ENCODE measurements around the gene TNFRSF18. TPM values are rescaled to one million over a fixed set of nuclear protein-coding genes. Genes with fewer than 3 reads are reported as not detected.

TNFRSF18 gene
- total and polyA plus RNA-seq, 9 donors, result 1.8 to 7.4 (median 3.0) TPM

DNA sequence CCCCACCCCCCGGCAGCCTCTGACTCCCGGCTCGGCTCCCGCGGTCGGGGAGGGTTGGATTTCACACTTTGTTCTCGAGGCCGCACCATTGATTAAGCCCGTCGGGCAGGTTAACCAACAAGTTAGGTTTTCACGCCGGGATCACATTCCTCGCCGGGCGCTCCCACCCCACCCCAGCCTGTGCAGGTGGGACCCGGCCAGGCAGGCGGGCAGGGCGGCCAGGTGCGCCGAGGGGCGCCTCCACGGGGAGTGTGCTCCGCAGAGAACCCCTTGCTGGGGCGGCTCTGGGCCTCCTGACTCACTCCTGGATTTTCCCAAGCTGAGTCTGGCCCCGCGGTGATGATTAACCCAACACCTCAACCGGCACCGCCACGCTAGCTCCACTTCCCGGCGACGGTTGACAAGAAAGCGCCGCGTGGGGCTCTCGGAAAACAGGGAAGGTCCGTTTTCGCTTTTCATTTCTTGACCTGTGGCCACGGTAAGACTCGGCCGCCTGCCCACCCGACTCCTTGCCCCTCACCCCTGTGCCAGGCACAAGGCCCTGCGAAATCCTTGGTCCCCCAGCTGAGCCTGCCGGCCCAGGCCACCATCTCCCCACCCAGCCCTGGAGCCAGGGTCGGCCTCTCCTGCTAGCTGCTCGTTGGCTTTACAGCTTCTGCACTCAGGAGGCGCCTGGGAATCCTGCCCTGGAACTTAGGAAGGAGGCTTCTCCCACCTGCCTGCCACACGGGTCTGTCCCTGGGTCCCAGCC lies 41.5 kb downstream of the TNFRSF18 start:
- WGBS (ENCODE audit: insufficient coverage), result 50% methylated on average over 42 of the region's 48 CpGs
- H3K27me3 ChIP-seq (ENCODE audit: control insufficient read depth, insufficient read depth, low read length), result peaks cover 64% of the 10 kb centered on the region
- H3K27ac ChIP-seq (ENCODE audit: low read length), result peak overlapping the region; percentile 7

DNA sequence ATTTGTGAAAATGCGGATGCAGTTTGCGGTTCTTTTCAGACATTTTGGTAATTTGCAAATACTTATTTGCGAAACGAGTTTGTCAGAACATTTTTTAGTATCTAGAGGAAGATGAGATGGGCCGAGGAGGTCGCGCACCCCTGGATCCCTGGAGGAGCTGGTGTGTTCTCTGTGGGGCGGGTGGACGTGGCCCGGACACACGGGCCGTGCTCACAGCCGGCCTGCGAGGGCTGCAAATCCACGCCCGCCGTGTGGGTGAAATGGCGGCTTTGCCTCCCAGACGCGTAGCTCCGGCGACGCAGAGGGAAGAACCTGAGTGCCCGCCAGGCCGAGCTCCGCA lies 42.1 kb downstream of the TNFRSF18 start:
- Histone ChIP-seq H3K27me3 (ENCODE audit: control insufficient read depth, insufficient read depth, low read length) (peaks cover 58% of the 10 kb centered on the region), H3K27ac (ENCODE audit: low read length) (no peak overlapping the region), H3K4me3 (ENCODE audit: low read length) (no peak overlapping the region), H3K9me3 (replicated peaks; ENCODE audit: control insufficient read depth, low read depth, low read length) (no peaks in the 10 kb centered on the region), H3K36me3 (ENCODE audit: control insufficient read depth, insufficient read depth, low read length) (no peaks in the 10 kb centered on the region), H3K4me1 (ENCODE audit: control insufficient read depth, insufficient read depth, low read length) (peaks cover 22% of the 10 kb centered on the region)
- DNase-seq, result no peak
- WGBS (ENCODE audit: insufficient coverage), result 60% methylated on average over 26 of the region's 26 CpGs

More for the DNA sequence above, 41.5 kb downstream of the TNFRSF18 start:
- H3K4me3 ChIP-seq (ENCODE audit: low read length), result no peak overlapping the region
- H3K4me1 ChIP-seq (ENCODE audit: control insufficient read depth, insufficient read depth, low read length), result peaks cover 19% of the 10 kb centered on the region
- DNase-seq, result no peak
- H3K36me3 ChIP-seq (ENCODE audit: control insufficient read depth, insufficient read depth, low read length), result no peaks in the 10 kb centered on the region
- H3K9me3 ChIP-seq (replicated peaks; ENCODE audit: control insufficient read depth, low read depth, low read length), result no peaks in the 10 kb centered on the region

DNA sequence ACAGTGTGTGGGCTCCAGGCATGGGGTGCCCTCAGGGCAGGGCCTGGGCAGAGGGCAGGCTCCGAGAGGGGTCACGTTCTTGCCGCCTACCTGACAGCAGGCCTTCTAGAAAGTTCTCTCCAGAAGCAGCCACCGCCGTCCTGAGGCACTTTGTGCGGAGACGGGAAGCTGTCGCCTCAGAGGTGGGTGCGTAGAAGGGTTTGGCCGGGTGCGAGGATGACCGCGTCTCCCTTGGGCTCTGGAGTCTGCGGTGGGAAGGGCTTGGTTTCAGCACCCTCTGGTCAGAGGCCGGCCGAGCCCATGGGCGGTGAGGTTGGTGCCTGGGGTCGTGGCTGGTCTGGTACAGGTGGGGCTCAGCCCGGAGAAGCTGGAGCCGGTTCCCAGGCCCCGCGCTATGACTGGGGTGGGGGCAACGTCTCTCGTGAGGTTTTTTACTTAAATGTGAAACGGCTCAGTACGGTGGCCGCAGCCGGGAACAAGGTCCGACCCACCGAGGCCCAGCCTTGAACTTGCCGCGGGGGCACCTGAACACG lies 42.8 kb downstream of the TNFRSF18 start:
- Histone ChIP-seq H3K27ac (ENCODE audit: low read length) (no peak overlapping the region), H3K36me3 (ENCODE audit: control insufficient read depth, insufficient read depth, low read length) (no peaks in the 10 kb centered on the region), H3K4me3 (ENCODE audit: low read length) (no peak overlapping the region), H3K9me3 (replicated peaks; ENCODE audit: control insufficient read depth, low read depth, low read length) (no peaks in the 10 kb centered on the region), H3K27me3 (ENCODE audit: control insufficient read depth, insufficient read depth, low read length) (peaks cover 54% of the 10 kb centered on the region), H3K4me1 (ENCODE audit: control insufficient read depth, insufficient read depth, low read length) (peaks cover 29% of the 10 kb centered on the region)
- DNase-seq, result no peak
- 85% methylated on average over 31 of the region's 33 CpGs for WGBS (ENCODE audit: insufficient coverage)

DNA sequence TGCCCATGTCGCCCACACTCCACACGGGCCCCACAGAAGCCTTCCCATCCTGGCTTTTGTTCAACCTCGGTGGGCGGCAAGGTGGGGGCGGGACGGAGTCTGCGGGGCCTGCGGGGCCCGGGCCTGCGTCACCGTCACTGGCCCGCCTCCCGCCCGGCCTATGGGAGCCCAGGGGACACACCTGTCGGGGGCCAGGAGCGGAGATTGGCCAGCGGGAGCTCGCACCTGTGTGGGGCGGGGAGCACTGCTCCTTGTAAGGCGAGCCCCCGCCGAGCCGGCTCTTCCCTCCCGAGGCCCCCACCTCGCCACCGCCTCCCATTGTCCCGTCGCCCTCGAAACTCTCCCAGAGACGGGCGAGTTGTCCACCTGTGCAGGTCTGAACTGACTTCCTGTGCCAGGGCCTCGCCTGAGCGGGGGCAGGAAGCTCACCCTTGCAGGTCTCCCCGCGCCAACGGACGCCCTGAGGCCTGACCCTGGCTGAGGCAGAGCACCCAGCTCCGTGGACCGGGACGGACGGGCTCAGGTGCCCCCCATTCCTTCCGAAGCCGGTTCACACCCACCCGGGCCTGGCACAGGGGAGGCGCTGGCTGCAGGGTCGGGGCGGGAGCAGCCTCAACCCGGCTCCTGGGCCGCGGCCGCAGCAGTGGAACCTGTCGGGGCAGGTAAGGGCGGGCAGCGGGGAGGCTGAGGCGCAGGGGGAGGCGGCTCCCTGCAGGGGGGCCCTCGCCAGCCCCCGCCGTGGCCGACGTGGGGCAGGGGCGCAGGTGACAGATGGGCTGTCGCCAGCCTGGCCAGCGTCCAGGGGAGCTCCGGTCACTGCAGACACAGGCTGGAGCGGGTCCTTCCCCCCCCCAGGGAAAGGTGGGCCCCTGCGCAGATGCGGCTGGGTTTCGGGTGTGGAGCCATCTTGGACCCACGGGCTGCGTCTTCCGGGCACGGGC lies 43.5 kb downstream of the TNFRSF18 start:
- Histone ChIP-seq H3K4me1 (ENCODE audit: control insufficient read depth, insufficient read depth, low read length) (peaks cover 36% of the 10 kb centered on the region), H3K4me3 (ENCODE audit: low read length) (no peak overlapping the region), H3K27ac (ENCODE audit: low read length) (no peak overlapping the region), H3K36me3 (ENCODE audit: control insufficient read depth, insufficient read depth, low read length) (no peaks in the 10 kb centered on the region), H3K27me3 (ENCODE audit: control insufficient read depth, insufficient read depth, low read length) (peaks cover 51% of the 10 kb centered on the region), H3K9me3 (replicated peaks; ENCODE audit: control insufficient read depth, low read depth, low read length) (no peaks in the 10 kb centered on the region)
- no peak for DNase-seq
- 57% methylated on average over 70 of the region's 73 CpGs for WGBS (ENCODE audit: insufficient coverage)

DNA sequence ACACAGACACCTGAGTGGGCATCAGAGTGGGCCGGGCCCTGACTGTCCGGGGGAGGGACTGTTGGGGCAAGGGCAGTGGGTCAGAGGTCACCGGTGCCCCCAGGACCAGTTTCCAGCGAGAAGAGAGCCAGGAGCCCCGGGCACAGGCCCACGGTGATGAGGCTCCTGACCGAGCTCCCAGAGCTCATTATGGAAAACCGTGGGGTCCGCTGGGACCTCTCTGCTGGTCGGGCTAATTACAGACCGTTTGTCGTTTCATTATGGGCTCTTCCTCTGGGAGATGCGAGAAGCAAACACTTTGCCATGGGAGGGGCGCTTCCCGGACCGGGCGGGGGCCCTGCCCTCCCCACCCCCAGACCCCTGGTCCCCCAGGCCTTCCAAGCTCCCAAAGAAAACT lies 44.7 kb downstream of the TNFRSF18 start:
- Histone ChIP-seq H3K4me1 (ENCODE audit: control insufficient read depth, insufficient read depth, low read length) (peaks cover 42% of the 10 kb centered on the region), H3K9me3 (replicated peaks; ENCODE audit: control insufficient read depth, low read depth, low read length) (no peaks in the 10 kb centered on the region), H3K36me3 (ENCODE audit: control insufficient read depth, insufficient read depth, low read length) (no peaks in the 10 kb centered on the region), H3K4me3 (ENCODE audit: low read length) (no peak overlapping the region), H3K27ac (ENCODE audit: low read length) (no peak overlapping the region), H3K27me3 (ENCODE audit: control insufficient read depth, insufficient read depth, low read length) (peaks cover 51% of the 10 kb centered on the region)
- no peak for DNase-seq
- WGBS (ENCODE audit: insufficient coverage), result 31% methylated on average over 11 of the region's 17 CpGs

DNA sequence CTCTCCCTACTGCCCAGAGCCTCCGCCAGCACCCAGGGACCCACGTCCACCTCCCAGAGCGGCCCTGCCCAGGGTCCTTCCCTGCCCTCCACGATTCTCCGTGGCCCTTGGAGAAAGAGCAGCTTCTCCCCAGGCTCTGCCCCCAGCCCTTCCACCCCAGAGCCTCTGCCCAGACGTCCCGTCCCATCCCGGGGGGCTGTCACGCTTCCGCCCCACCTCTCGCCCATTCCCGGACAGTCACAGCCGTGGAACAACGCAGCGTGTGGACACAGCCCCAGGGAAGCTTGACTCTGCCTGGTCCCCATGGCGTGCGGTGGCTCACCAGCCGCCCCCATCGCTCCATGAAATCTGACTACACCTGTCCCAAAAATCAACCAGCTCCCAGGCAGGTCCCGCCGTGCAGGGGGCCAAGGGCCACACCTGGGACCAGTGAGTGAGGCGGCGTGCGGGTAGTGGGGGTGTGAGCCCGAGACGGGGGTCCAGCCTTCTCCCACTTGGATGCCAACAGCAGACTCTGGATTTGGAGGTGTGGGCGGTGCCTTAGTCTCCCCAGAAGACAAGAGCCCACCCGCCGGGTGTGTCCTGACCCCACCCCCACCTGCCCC lies 45.2 kb downstream of the TNFRSF18 start:
- Histone ChIP-seq H3K4me3 (ENCODE audit: low read length) (no peak overlapping the region), H3K4me1 (ENCODE audit: control insufficient read depth, insufficient read depth, low read length) (peaks cover 41% of the 10 kb centered on the region), H3K9me3 (replicated peaks; ENCODE audit: control insufficient read depth, low read depth, low read length) (no peaks in the 10 kb centered on the region), H3K36me3 (ENCODE audit: control insufficient read depth, insufficient read depth, low read length) (no peaks in the 10 kb centered on the region), H3K27ac (ENCODE audit: low read length) (no peak overlapping the region), H3K27me3 (ENCODE audit: control insufficient read depth, insufficient read depth, low read length) (peaks cover 49% of the 10 kb centered on the region)
- DNase-seq, result no peak
- 87% methylated on average over 19 of the region's 29 CpGs for WGBS (ENCODE audit: insufficient coverage)

DNA sequence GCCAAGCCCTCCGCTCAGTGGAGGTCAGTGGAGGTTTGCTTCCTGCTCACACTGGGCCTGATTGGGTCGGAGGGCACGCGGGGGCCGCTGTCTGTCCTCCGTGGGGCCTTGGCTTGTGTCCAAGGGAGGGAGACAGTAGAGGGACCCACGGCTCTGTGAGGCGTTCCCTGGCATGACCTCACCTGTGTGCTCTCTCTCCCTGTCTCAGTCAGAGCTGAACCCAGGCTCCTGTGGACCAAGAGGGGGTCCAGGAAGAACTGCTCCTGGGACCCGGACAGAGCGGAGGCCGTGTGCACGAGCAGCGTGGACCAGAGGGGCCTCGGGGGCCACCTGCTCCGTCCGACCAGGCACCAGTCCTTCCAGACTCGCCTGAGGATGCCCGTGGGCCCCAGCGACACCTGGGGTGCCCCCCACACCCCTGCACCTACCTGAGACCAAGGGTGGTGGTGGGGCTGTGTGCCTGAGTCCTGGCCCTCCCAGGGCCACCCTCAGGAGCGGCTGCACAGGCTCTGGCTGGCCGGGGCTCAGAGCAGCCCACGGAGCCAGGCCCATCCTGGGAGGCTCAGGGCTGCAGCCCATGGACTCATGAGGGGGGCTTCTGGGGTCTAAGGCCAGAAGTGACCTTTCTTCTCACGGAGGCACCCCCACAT lies 46.0 kb downstream of the TNFRSF18 start:
- H3K9me3 ChIP-seq (replicated peaks; ENCODE audit: control insufficient read depth, low read depth, low read length), result no peaks in the 10 kb centered on the region
- WGBS (ENCODE audit: insufficient coverage), result 79% methylated on average over 15 of the region's 23 CpGs
- no peak for DNase-seq
- peaks cover 33% of the 10 kb centered on the region for H3K4me1 ChIP-seq (ENCODE audit: control insufficient read depth, insufficient read depth, low read length)
- no peaks in the 10 kb centered on the region for H3K36me3 ChIP-seq (ENCODE audit: control insufficient read depth, insufficient read depth, low read length)
- H3K27ac ChIP-seq (ENCODE audit: low read length), result no peak overlapping the region
- peaks cover 41% of the 10 kb centered on the region for H3K27me3 ChIP-seq (ENCODE audit: control insufficient read depth, insufficient read depth, low read length)
- no peak overlapping the region for H3K4me3 ChIP-seq (ENCODE audit: low read length)

DNA sequence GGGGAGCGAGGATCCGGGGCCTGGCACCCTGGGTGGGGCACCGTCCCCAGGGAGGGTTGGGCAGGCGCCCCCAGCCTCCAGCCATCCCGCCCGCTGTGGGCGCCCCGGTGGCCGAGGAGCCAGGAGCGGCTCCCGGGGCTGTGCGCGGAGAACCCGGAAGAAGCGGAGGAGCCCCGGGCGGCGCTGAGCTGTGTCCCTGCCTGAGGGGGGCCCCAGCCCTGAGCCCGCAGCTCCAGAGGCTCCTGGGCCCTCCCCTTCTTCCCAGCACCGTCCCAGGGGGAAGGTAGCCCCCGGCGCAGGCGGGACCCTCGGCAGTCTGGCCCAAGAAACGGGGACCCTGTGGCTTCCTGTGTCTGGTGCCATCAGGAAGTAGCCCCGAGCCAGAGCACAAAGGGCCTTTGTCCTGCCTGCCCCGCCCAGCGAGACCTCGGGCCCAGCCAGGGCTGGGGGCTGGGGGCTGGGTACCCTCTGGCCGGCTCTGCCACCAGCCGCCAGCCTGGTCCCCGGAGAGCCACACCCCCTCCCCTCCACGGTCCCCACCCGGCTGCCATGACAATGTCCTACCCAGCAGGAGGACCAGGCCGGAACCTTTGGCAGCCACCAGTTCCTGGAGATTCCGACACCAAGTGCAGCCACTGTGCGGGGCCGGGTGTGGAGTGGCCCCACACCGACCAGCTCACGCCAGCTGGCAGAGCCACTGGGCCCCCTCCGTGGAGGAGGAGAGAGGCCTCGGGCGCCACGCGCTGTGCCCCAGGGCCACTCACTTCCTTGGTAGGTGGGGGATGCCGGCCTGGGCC lies 48.3 kb downstream of the TNFRSF18 start:
- peak overlapping the region; percentile 52 for H3K4me3 ChIP-seq (ENCODE audit: low read length)
- peak; percentile 66 for DNase-seq
- H3K9me3 ChIP-seq (replicated peaks; ENCODE audit: control insufficient read depth, low read depth, low read length), result no peaks in the 10 kb centered on the region
- H3K27ac ChIP-seq (ENCODE audit: low read length), result peak overlapping the region; percentile 80
- 4% methylated on average over 32 of the region's 46 CpGs for WGBS (ENCODE audit: insufficient coverage)
- H3K27me3 ChIP-seq (ENCODE audit: control insufficient read depth, insufficient read depth, low read length), result peaks cover 19% of the 10 kb centered on the region
- H3K4me1 ChIP-seq (ENCODE audit: control insufficient read depth, insufficient read depth, low read length), result peaks cover 22% of the 10 kb centered on the region
- H3K36me3 ChIP-seq (ENCODE audit: control insufficient read depth, insufficient read depth, low read length), result no peaks in the 10 kb centered on the region

DNA sequence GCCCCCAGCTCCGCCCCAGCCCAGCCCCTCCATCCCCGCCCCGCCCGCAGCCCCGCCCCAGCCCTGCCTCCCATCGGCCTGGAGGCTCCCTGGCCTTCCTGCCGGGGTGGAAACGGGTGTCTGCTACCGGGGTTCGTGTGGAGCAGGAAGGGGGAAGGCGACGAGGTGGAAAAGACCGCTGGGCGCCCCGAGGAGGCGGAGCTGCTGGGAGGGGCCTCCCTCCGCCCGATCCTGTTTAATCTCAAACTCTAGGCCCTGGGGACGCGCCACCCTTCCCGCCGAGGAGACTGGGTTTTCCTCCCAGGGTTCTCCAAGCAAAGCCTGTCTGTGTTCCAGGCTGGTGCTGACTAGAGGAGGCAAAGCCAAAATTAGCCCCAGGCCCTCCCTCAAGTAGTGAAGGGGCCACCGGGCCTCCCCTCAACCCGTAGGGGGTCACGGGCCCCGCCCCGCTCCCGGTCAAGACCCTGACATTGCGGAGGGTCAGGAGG lies 48.9 kb downstream of the TNFRSF18 start:
- WGBS (ENCODE audit: insufficient coverage), result 0% methylated on average over 20 of the region's 29 CpGs
- DNase-seq, result peak; percentile 90

More for the DNA sequence above, 48.9 kb downstream of the TNFRSF18 start:
- H3K27me3 ChIP-seq (ENCODE audit: control insufficient read depth, insufficient read depth, low read length), result peaks cover 14% of the 10 kb centered on the region
- H3K4me3 ChIP-seq (ENCODE audit: low read length), result peak overlapping the region; percentile 52
- H3K9me3 ChIP-seq (replicated peaks; ENCODE audit: control insufficient read depth, low read depth, low read length), result no peaks in the 10 kb centered on the region
- H3K36me3 ChIP-seq (ENCODE audit: control insufficient read depth, insufficient read depth, low read length), result no peaks in the 10 kb centered on the region
- peaks cover 22% of the 10 kb centered on the region for H3K4me1 ChIP-seq (ENCODE audit: control insufficient read depth, insufficient read depth, low read length)
- peak overlapping the region; percentile 80 for H3K27ac ChIP-seq (ENCODE audit: low read length)
